Activated T-cell treated with anti-CD3 and anti-CD28 coated beads for 1 hour (primary cell): ENCODE measurements around the gene C16orf74.

Experiments used
- DNase-seq: peaks from one replicate; pipeline ENCODE4 v3.0.0-alpha.2; 2020; ENCODE audit warnings: low read depth

The C16orf74 gene

DNA sequence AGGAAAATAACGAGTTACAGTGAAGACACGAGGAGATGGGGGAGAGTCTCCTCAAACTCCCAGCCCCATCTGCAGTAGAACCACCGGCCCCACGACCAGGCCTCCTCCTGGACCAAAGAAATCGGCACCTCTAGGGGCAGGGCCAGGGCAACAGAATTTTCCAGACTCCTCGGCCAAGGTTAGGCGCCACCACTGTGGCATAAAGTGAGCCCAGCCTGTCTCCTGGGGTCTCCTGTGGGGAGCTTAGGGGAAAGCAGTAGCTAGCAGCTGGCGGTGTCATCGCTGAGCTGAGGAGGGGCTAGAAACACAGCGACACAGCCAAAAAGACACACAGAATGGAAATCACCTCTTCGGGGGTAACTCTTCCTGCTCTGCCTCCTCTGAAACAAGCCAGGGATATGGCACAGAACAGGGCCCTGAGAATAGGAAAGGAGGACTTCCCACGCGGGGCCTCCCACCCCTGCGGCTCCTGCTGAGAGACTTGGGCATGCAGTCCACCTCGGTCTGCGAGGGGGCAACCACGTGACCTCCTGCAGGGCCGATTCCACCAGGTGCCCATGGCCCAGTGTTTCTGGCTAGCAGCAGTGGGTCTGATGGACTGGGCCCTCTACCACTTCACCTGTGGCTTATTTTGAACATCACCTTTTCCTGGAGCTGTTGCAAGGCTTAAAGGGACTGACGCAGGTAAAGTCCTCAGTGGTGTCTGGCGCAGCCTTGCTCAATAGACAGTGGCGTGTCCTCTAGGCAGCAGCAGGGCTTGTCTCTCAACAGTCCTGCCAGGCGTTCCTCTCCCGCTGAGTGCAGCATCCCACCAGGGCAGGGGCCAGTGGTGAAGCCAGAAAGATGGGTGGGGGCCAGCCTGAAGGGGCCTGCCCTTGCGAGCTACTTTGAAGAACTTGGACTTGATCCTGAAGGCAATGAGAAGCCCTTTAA, 55.4 kb downstream of the C16orf74 start:
- no peak for DNase-seq

DNA sequence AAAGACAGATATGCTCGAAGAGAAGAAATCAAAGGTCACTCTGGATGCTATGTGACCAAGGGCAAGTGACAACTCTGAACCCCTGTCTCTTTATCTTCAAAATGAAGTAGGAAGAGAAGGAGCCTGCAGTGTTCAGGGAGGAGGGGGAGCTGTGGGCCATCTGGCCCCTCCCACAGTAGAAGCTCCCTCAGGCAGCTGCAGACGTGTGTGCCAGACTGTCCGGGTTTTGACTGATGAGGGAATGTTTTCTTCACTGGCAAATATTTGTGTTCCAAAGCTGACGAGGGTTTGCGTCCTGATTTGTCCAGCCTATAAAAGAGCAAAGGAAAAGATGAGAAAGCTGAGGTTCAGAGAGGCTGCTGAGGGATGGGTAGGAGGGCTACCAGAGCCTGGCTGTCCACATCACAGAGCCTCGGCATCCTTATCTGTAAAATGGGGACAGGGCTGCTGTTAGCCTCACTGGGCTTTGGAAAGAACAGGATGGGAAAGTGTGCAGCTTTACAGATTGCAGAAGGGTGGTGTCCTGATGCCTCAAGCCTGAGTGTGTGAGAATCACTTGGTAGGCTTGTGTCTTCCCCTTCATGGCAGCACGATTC, 60.3 kb downstream of the C16orf74 start:
- no peak for DNase-seq

DNA sequence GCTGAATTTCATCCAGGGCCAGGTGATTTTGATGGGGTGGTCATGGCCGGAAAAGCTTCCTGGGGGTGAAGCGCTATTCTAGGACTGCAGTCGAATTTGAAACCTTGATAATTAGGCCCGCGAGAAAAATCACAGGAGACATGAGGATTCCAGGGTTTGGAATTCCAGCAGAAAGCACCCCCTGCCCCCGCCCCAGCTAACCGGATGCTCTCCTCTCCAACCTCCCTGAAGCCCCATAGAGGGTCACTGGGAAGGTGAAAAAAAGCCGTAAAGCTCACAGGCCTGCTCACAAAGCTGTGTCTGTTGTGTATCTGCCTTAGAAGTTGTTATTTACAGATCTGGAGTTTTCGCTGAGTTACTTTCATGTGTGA, 61.0 kb downstream of the C16orf74 start:
- no peak for DNase-seq

DNA sequence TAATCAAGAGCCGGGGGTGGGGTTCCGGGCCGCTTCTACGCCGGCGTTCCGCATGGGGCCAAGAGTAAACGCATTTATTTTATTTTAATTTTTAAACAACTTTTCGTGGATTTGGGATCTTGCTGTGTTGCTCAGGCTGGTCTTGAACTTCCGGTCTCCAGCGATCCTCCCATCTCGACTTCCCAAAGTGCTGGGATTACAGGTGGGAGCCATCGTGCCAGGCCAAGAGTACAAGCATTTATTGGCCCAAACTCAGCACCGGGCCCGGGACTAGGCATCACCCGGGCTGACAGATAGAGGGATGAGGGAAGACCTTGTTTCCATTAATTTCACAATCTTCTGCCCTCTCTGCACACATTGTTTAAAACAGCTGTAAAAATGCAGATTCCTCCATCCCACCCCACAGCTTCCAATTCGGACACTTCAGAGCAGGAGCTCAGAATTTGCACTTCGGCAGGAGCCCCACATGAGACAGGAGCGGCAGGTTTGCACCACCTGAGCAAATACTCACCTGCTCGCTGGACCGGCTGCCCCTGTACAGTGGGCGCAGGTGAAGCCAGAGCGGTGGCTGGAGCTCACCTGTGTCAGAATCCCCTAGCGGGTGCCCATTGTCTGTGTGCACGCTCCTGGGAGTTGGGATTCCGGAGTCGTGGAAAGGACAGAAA, 61.5 kb downstream of the C16orf74 start:
- DNase-seq: no peak

DNA sequence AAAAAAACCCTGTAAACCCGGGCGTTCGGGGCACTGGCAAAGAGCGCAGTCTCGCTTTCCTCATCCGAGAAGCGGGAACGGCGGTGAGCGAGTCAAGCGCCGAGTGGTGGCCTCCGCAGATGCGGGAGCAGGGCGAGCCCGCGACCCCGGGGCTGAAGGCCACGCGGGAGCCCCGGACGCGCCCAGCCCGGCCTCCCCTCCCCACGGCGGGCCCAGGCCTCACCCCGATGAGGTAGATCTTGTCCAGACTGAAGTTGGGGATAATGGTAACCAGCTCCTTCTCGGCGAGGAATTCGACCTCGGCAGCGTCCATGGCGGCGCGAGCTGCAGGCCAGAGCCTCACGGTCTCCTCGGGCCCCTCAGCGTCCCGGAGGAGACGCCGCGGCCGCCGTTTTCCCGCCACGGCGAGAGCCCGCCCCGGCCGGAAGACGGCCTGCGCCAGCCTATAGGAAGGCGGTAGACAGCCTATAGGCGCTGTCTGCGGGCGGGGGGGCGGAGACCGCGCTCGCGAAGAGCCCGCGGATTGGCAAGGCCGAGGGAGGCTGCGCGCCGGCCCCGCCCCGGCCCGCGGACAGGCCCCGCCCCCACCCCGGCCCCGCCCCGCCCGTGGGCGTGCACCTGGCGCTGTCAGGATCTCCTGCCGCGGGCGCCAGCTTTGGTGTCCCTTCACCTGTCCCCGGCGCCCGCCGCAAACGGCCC, 62.2 kb downstream of the C16orf74 start, which contains the start of gene GINS2:
Gene GINS2, minus strand, starts transcription at position 369 of the 699 bp plus-strand sequence. Its CDS starts 56 bp downstream, at position 313.
- DNase-seq: peak; percentile 79

DNA sequence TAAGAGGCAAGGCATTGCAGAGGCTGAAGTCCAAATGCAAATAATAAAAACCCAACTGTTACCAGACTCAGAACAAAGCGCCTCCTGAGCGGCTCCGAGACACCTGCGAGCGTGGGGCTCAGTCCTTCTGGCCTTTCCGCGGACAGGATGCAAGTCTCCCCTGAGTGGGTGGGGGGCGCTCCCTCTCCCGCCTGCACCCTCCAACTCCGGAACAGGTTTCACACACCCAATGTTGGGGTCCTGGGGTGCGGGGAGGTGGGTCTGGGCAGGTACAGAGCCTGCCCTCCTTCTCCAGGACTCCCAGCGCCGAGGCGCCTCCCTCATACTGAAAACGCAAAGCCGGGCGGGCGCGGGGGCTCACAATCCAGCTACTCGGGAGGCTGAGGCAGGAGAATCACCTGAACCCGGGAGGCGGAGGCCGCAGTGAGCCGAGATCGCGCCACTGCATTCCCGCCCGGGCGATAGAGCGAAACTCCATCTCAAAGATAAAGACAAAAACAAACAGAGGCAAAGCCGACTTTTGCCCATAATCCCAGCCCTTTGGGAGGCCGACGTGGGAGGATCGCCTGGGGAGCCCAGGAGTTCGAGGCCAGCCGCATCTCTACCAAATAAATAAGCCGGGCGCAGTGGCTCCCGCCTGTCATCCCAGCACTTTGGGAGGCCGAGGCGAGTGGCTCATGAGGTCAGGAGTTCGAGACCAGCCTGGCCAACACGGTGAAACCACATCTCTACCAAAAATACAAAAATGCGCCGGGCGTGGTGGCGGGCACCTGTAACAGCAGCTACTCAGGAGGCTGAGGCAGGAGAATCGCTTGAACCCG, 63.0 kb downstream of the C16orf74 start:
- no peak for DNase-seq

DNA sequence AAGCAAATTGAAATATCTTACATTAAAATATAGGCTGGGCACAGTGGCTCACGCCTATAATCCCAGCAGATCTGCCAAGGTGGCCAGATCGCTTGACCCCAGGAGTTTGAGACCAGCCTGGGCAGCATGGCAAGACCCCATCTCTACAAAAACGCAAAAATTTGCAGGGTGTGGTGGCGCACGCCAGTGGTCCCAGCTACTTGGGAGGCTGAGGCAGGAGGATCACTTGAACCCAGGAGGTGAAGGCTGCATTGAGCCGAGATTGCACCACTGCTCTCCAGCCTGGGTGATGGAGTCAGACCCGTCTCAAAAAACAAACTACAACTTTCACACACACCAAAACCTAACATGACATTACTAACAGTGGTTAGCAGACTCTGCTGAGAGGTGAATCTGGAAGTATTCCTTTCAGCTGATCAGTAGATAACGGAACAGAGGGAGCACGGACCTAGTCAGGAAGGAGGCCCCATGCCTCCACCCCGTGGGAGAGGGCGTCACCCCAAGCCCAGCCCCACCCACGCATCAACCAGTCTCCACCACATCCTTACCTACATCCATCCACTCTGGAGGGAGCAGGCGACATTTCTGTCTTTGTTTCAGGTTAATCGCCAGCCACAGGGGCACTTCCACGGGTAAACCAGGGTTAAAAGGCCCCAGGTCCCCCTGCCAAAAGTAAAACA, 63.8 kb downstream of the C16orf74 start:
- DNase-seq: no peak

DNA sequence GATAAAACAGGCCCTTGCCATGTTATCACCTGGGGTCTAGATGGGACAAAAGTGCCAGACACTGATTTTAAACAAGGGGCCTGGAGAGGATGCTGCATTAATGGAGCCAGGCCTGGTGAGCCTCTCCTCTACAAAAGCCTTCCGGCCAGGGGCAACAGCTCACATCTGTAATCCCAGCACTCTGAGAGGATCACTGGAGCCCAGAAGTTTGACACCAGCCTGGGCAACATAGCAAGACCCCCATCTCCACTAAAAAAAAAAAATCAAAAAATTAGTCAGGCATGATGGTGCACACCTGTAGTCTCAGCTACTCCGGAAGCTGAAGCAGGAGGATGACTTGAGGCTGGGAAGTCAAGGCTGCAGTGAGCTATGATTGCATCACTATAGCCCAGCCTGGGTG, 65.6 kb downstream of the C16orf74 start:
- DNase-seq: no peak

DNA sequence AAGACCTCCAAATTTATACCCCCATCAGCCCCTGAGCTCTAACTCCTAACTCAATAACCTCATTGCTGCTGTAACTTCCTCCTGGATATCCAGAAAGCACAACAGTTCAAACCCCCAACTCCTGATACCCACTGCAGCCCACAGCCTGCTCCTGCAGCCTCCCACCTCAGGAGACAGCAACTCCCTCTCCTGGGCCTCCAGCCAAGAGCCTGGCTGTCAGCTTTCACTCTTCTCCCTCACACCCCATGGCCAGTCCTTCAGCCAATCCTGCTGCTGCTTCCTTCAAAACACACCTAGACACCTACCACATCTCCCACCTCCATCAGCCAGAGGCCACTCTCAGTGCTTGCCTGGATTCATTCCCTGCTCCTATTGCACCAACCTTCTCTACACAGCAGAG, 67.5 kb downstream of the C16orf74 start:
- DNase-seq: no peak

DNA sequence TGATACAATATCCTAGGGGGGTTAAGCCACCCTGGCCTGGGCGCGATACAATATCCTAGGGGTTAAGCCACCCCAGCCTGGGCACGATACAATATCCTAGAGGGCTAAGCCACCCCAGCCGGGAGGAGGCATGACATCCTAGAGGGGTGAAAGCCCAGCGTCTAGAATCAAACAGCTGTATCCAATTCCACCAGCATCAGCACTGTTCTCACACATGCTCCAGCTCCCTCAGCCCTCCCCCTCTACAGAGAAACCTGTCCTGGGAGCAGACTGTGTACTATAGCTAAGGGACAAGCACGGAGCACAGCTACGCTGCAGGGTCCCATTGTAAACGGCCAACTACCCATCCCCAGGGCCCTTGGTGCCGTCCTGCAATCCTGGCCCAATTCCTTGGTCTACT, 68.4 kb downstream of the C16orf74 start:
- DNase-seq: no peak

DNA sequence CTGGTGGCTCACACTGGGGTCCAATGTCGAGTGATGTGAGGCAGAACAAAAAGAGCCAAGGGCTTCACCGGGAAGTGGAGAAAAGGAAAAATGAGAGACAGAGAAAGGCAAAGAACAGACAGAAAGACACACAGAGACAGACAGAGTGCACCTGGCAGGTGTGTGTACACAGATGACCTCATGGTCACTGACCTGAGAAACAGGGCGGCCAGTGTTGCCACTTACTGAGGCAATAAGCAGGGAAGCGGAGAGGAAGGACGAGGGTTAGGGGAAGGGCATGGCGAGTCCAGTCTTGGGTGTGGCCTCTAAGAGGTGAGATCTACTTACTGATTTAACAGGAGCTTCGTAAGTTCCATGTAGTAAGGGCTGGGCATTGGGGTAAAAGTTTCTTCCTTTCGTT, 69.6 kb downstream of the C16orf74 start:
- DNase-seq: no peak

DNA sequence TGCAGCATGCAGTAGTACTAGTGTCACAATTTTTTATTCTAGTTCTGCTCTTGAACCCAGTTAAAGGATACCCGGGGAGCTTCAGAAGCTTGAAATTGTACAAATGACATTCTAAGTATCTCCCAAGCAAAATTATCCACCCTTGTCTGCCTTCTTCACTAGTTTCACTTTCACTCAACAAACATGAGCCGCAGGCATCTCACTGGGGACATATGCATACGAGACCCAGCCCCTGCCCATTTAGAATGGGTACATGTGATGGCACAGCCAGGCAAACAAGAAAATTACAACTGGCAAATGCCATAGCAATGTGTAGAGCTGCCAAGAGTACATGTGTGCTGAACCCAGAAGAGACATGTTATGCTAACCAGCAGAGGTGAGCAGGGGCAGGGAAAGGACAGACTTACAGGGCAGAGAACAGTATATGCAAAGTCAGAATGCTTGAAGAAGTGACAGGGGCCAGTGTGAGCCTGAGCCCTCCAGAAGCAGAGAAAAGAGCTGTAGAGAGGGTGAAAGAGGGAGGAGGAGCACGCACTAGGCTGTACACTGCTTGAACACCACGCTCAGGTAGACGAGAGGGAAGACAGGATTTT, 70.4 kb downstream of the C16orf74 start:
- DNase-seq: no peak

DNA sequence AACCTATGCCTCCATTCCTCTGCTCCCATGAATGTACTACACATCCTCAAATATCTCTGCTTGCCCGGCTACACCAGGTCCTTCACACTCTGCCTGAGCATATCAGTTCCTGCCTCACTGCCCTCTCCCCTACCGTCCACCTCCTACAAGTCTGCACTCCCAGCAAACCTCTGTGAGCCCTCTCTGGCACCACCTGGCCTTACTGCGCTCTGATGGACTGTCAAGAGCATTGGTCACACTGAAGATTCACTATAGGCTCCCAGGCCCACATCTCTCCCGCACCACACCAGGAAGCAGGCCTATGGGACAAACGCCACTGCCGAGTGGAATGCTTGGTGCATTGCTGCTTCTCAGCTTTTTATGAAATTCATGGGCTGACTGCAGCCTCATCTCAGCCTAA, 71.0 kb downstream of the C16orf74 start:
- no peak for DNase-seq

DNA sequence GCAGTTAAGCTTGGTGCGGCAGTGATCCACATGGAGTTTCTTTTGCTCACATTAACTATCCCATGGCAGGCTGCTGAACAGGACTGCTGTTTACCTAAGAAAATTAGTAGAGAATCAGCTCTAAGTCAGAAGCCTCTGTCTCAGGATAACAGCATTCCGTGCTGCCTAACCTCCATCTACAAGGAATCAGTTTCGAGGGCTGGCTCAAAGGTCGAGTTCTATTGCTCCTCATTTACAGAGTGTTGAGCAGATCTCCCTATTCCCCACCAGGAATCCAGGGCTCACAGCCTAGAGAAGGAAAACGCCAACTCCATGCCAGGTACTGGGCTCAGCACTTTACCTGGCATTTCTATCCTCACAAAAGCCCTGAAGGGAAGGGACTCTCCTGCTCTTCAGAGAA, 72.1 kb downstream of the C16orf74 start:
- DNase-seq: no peak

DNA sequence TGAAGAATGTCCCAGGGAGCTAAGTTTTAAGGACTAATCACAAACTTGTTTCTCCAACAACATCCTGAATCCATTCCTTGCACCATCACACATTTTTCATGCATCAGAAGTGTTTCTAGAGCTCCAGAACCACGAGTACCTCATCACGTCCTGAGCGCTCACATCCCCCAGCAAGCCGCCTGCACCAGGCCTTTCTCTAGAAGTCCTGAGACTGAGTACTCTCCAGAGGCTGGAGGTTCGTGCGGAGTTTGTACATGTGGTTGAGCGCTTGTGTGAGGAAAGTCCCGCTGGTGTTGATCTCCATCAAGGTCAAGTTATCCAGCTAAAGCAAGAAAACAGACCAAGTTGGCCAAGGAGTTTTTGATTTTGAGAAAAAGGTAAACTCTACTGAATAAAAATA, 72.9 kb downstream of the C16orf74 start:
- no peak for DNase-seq

DNA sequence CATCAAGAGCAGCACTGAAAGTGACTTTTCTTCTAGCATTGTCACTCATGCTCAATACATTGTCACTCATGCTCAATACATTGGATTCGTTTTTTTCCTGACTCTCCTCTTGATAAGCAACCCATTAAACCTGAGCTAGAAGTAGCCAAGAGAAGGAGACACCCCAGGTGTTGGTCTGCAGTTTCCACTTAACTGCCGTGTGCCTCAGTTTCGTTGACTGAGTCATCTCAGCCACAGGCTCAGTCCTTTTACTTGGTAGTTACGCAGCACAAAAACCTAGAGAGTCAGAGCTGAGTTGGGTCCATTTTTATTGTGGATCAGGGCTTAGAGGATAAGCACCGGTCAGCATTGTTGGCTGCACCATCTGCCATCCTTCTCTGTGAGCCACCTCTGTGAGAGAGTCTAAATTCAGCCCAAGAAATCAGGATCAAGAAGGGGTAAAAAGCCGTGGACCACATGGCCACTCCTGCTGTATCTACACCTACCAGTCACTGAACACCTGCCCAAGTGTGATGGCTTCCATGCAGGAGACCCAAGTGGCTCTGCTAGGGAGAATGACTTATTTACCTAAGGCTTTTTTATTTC, 73.4 kb downstream of the C16orf74 start:
- no peak for DNase-seq

DNA sequence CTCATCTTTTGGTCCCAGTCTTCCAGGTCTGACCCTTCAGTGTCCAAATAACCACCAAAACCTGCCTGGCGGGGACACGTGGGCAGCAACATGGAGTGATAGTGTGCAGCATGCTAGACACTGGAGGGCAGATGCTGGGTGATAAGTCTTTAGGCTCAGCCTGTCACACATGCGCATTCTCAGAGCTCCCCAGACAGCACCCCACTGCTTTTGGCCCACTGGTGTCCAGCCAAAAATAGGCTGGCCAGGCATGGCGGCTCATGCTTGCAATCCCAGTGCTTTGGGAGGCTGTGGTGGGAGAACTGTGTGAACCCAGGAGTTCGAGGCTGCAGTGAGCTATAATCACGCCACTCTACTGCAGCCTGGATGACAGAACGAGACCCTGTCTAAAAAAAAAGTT, 74.4 kb downstream of the C16orf74 start:
- DNase-seq: no peak

DNA sequence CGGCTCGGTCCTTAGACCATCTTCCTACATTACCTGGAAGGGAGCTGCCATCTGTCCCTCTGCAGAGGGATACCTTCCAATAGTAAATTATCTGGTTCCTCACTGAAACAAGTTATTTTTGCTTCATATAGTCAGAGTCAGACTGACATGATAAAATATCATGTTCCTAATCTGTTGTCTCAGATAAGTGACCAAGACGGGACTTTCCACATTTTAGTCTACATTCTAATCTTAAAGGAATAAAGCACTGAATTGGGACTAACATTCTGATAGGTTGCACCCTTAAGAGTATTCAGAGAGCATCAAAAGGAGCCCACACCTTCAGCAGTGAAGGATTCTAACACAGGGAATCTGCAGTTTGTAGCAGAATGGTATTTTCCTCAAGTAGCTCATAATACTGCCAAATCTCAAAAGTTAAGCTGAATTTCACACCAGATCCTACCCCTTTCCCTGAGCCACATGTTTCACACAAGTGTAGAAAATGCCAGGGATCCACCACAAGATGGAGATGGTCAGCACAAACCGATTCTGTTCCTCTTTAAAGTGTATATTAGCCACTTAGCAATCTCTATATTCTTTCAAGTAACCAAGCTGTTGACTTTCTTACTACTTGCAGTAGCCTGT, 75.5 kb downstream of the C16orf74 start:
- DNase-seq: no peak

DNA sequence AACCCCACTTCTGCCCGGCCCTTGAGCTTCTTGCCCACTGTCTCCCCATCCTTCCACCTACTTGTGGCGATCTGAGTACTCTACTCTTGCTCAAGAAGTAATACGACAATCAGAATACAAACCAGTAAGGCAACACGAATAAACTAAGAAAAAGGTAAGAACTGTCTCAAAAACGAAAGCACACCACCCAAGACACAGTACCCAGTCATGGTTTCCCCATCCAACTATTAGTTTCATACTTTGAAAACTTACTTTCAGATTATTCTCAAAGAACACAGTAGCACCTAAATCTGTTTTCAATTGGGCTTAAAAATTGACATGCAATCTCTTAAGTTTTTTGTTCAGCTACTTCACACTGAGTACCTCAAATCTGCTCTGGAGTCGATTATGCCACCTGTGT, 76.1 kb downstream of the C16orf74 start:
- DNase-seq: no peak

DNA sequence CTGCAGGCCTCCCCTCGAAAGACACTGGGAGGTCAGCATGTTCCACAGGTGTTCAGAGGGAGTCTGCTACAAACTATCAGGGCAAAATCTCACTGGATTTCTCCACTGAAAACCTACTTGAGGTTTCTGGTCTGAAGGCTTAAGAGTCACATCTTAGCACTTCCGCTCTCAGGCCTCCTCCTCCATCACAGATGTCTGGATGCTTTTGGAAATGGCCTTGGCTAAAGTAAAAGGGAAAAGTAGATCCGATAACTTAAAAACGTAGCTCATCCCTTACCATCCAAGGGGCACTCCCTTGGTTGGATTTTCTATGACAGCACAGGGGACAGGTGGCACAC, 76.5 kb downstream of the C16orf74 start:
- no peak for DNase-seq
